Hepatocyte (in vitro differentiated cells): ENCODE measurements around the gene ASIC2.

Source experiments
- CTCF ChIP-seq: fragments of 200-600 bp; sonication (generic); IDR thresholded peaks from 2 replicates; pipeline ENCODE4 v1.5.1; 2016; ENCODE audit warnings: antibody characterized with exemption, mild to moderate bottlenecking; ENCODE audit not compliant: poor library complexity
- EZH2 ChIP-seq: fragments of 200-600 bp; sonication (generic); IDR thresholded peaks from 2 replicates; pipeline ENCODE4 v1.6.1; 2016; ENCODE audit warnings: antibody characterized with exemption, mild to moderate bottlenecking, borderline replicate concordance
- EZH2phosphoT487 ChIP-seq: fragments of 200-600 bp; sonication (generic); IDR thresholded peaks from one replicate; pipeline ENCODE4 v1.6.1; 2018; ENCODE audit warnings: antibody characterized with exemption, mild to moderate bottlenecking, low read depth, moderate library complexity; ENCODE audit not compliant: unreplicated experiment, severe bottlenecking

GRCh38 chr17:32971171-32971570 is 321.9 kb downstream of the ASIC2 start:
- no peak for TF ChIP-seq CTCF
- TF ChIP-seq EZH2, result no peak
- TF ChIP-seq EZH2phosphoT487, result no peak
